ENCODE results near the gene MATN3. TPM values are rescaled to one million over a fixed set of nuclear protein-coding genes. Genes with fewer than 3 reads are reported as not detected.

The MATN3 gene
- total RNA-seq, 1 experiment from 2014 or later, result 1.6 TPM

DNA sequence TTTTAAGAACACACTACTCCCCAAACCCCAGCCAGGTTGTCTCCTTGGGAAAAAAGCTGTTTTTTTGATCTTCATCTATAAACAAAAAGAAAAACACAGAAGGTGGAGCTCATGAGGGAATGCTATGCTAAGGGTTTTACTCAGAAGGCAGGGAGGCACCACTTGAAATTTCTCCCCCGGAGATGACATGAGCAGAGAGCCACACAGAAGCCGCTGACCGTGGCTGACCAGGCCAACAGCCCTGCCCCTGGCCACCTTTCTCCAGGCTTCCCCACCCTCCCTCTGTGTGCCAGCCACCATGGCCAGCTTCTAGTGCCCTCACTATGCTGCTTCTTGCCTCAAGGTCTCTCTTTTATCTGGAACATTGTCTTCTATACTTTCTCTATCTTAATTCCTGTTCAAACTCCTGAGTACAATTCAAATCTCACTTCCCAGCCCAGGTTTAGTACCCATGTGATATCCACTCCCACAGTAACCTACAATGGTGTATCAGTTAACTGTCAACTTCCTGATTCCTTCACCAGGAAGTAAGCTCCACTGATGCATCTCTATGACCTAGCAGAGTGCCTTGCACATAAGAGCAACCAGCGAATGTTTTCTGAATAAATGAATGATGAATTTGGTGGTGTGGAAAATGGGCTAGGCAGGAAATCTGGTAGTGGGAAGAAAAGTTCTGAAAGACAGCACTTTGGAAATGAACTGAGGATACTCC lies 23.6 kb upstream of the MATN3 start:
- Histone ChIP-seq H3K4me3 (ENCODE audit: low read length) (no peak overlapping the region), H4K20me1 (ENCODE audit: low read length) (peaks cover 8% of the 10 kb centered on the region; the same call in 1 of the 2 replicates), H3K36me3 (ENCODE audit: low read depth, low read length) (peaks cover 62% of the 10 kb centered on the region), H3K9me2 (replicated peaks; ENCODE audit: low read length) (no peaks in the 10 kb centered on the region), H3K4me2 (ENCODE audit: low read length) (no peak overlapping the region), H3K4me1 (ENCODE audit: insufficient read depth, low read length) (peaks cover 12% of the 10 kb centered on the region), H3K27ac (ENCODE audit: low read length) (no peak overlapping the region), H3F3A (ENCODE audit: low read length, unreplicated experiment) (no peaks in the 10 kb centered on the region), H3K27me3 (ENCODE audit: low read length) (no peaks in the 10 kb centered on the region), H3K9ac (ENCODE audit: low read length) (no peak overlapping the region), H3K9me3 (ENCODE audit: low read length) (no peaks in the 10 kb centered on the region), H3K79me2 (ENCODE audit: low read length) (peaks cover 23% of the 10 kb centered on the region), H2AFZ (ENCODE audit: low read length) (no peak overlapping the region)
- no peak for DNase-seq
- BruUV-seq (replicated peaks), result no TSS peak
- no peak for ATAC-seq
- TF ChIP-seq CTCF (conservative IDR thresholded peaks at IDR 0.05; ENCODE audit: low read depth, low read length) (no peak), EZH2 (IDR thresholded peaks at IDR 0.05; ENCODE audit: low read length, unreplicated experiment) (no peak), EZH2phosphoT487 (IDR thresholded peaks at IDR 0.05; ENCODE audit: borderline replicate concordance, low read length) (no peak)
- ChIA-PET POLR2A (ENCODE audit: unreplicated experiment) (no interaction called here), CTCF (no interaction called here)
- intact Hi-C loops (cut with micrococcal nuclease), result no loop called here

- Histone ChIP-seq H3F3A (ENCODE audit: low read length, unreplicated experiment) (no peaks in the 10 kb centered on the region), H3K9me2 (replicated peaks; ENCODE audit: low read length) (no peaks in the 10 kb centered on the region), H3K79me2 (ENCODE audit: low read length) (peaks cover 15% of the 10 kb centered on the region; the same call in 1 of the 2 replicates), H3K36me3 (ENCODE audit: low read depth, low read length) (peaks cover 64% of the 10 kb centered on the region), H3K9me3 (ENCODE audit: low read length) (no peaks in the 10 kb centered on the region), H2AFZ (ENCODE audit: low read length) (no peak overlapping the region), H3K4me1 (ENCODE audit: insufficient read depth, low read length) (no peaks in the 10 kb centered on the region), H3K27ac (ENCODE audit: low read length) (no peak overlapping the region), H4K20me1 (ENCODE audit: low read length) (no peaks in the 10 kb centered on the region), H3K4me3 (ENCODE audit: low read length) (no peak overlapping the region), H3K27me3 (ENCODE audit: low read length) (no peaks in the 10 kb centered on the region), H3K4me2 (ENCODE audit: low read length) (no peak overlapping the region), H3K9ac (ENCODE audit: low read length) (no peak overlapping the region)
- ChIA-PET CTCF (no interaction called here), POLR2A (ENCODE audit: unreplicated experiment) (interaction anchor here (0.6 kb wide), 1 partner anchor 31 kb away, joined by 3 read pairs; no protein-coding TSS in a partner anchor)
- ATAC-seq (no peak), DNase-seq (no peak)
- TF ChIP-seq CTCF (conservative IDR thresholded peaks at IDR 0.05; ENCODE audit: low read depth, low read length) (no peak), EZH2phosphoT487 (IDR thresholded peaks at IDR 0.05; ENCODE audit: borderline replicate concordance, low read length) (no peak), EZH2 (IDR thresholded peaks at IDR 0.05; ENCODE audit: low read length, unreplicated experiment) (no peak)
- intact Hi-C loops (cut with micrococcal nuclease), result no loop called here
- no TSS peak for BruUV-seq (replicated peaks)
These were observed 22.4 kb upstream of the MATN3 start for GRCh38 chr2:20034821-20035220.

DNA sequence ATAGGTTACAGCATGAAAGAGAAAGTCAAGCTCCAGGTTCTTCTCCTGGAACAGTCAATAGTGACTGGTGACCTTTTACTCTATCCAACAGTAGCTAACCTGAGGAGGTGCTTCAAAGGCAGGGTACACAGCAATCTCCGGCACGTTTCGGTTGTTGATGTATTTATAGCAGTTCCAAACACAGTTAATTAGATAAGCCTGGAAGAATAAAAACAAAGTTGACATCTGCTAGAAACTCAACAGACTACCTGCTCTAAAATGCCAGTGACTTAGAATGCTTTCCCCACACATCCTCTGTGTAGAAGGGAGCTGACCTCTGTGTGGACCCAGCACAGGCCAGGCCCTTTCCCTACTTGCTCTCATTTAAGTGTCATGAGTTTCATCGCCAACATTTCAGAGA lies 21.8 kb upstream of the MATN3 start:
- DNase-seq, result no peak
- Histone ChIP-seq H3K9me3 (ENCODE audit: low read length) (no peaks in the 10 kb centered on the region), H3K27ac (ENCODE audit: low read length) (no peak overlapping the region), H3K4me2 (ENCODE audit: low read length) (no peak overlapping the region), H3K4me1 (ENCODE audit: insufficient read depth, low read length) (no peaks in the 10 kb centered on the region), H3K36me3 (ENCODE audit: low read depth, low read length) (peaks cover 61% of the 10 kb centered on the region), H2AFZ (ENCODE audit: low read length) (no peak overlapping the region), H3K27me3 (ENCODE audit: low read length) (no peaks in the 10 kb centered on the region), H3K79me2 (ENCODE audit: low read length) (peaks cover 12% of the 10 kb centered on the region; the same call in 1 of the 2 replicates), H3F3A (ENCODE audit: low read length, unreplicated experiment) (no peaks in the 10 kb centered on the region), H4K20me1 (ENCODE audit: low read length) (no peaks in the 10 kb centered on the region), H3K9me2 (replicated peaks; ENCODE audit: low read length) (no peaks in the 10 kb centered on the region), H3K4me3 (ENCODE audit: low read length) (no peak overlapping the region), H3K9ac (ENCODE audit: low read length) (no peak overlapping the region)
- ChIA-PET CTCF (no interaction called here), POLR2A (ENCODE audit: unreplicated experiment) (no interaction called here)
- BruUV-seq (replicated peaks), result no TSS peak
- ATAC-seq, result no peak
- intact Hi-C loops (cut with micrococcal nuclease), result no loop called here
- TF ChIP-seq CTCF (conservative IDR thresholded peaks at IDR 0.05; ENCODE audit: low read depth, low read length) (no peak), EZH2phosphoT487 (IDR thresholded peaks at IDR 0.05; ENCODE audit: borderline replicate concordance, low read length) (no peak), EZH2 (IDR thresholded peaks at IDR 0.05; ENCODE audit: low read length, unreplicated experiment) (no peak)

Data from PC-3 (cell line).